ENCODE results near the gene ZBTB1.
"Not testable (repeated sequence)": the region's sequence is repeated elsewhere in the genome, so short reads cannot be mapped to it uniquely, and the experiment has no call there.

Gene ZBTB1

DNA sequence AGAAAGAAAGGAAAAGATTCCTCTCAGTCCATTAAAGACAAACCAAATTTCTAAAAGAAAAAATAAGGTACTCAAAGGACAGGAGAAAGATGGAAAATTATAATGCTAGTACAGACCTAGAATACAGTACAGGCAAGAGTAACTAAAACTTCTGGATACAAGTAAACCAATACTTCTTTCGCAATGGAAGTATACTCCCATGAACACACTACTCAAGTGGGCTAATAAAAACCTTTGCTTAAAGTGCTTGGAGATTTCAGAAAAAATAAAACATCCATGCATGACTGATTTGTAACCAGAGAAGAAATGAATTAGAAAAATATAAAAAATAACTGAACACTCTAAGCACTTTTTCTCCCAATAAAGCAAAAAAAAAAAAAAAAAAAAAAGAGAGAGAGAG, 4.5 kb upstream of the ZBTB1 start:
- no peak for DNase-seq

DNA sequence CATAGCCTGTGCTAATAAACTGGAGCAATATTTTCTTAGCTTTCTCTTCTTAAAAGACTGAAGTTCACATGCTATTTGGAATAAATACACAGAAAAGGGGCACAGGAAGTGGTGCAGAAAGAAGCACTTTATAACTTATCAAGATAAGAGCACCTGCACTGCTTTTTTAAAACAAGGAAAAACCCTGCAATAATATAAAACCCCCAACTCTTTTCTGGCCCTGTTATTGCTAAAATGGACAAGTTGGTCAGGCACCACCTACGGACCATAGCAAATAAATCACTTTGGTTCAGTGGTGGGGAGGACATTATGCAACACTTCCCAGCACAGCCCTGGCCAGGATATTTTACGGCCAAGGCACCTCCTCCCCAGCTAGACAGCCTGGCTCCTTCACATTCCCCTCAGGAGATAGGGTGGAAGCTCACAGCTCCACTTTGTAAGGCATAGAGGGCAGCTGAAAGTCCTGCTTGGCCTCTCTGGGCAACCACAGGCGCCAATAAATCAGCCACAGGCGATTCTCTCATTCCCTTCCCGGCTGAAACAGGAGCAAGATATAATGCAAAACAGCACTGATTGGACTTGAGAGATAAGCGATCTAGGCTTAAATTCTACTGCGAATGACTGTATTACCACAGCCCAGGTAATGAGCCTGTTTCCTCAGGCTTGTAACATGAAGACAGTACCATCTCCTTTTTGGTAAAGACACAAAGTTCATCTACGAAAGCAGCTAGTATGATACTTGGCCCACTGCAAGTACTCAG, 3.0 kb upstream of the ZBTB1 start:
- no peak for DNase-seq

DNA sequence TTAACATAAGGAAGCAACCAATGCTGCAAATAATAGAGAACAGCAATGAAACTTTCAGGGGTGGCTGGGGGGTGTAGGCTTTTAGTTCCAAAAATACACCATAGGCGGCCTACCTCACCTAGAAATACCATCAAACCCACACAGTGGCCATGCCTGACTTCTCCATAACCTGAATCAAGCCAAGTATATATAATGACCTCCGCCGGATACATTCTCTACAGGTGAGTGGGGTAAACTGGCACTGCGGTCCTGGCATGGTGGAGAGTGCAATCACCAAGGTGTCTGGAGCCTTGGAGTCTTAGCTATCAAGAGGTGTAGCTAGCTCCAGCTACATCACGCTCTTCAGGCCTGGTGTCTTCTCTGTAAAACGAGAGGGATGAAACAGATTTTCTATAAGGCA, 2.1 kb upstream of the ZBTB1 start:
- DNase-seq, result no peak

DNA sequence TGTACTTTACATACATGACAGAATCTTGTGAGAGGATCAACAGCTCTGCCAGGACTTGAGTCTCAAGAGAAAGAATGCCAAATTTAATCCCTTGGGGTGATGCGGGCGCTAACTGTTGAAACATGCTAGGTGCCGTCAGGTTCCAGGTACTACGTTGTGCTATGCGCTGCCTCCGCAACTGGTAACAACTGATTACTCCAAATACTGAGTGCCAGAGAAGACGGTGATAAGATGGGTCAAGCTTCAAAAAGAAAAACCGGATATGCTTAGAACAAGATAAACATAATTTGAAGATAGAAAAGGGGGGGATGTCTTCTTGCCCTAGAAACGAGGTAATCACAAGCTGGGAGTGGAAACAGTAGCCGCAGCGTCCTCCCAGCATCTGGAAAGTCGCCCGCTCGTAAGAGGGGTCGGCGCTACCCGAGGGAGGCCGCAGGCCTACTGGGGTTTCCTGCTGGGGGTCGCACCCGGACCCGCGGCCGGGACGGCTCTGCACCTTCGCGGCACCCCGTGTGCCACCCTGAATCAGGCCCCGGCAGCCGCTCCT, 1.6 kb upstream of the ZBTB1 start:
- no peak for DNase-seq

DNA sequence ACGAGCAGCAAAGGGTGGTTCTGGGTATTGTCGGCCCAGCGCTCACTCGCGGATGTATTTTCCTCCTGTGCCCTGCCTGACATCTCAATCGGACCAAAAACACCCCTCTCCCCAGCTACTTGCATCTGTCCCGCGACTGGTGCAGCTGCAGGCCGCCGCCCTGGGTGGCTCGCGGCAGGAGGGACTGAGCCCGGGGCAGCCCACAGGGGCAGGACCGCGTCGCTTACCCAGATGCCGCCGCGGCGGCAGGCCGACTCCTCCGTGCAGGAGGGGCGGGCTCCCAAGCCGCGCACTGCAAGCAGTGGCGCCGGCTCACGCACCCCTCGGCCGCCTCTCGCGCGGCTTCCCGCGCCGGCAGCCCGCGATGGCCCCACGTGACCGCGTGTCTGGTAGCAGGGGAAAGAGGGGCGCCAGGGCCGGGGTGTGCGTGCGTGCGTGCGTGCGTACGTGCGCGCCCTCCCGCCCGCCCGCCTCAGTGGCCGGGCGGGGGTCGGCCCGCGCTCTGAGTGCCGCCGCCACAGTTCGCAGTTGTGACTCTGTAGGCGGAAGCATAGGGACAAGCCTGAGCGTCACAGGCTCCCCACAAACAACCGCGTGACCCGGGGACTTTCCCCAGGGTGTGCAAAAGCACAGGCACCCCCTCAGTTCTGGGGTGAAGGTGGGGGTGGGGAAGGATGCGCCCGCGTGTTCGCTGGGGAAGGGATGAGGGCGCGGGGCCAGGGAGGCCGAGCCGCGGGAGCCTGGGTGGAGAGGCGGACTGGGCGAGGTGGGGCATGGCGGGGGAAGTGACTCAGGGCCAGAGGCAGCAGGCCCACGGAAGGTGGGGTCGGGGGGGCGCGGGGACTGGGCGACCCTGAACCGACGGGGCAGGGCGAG, 898 bp upstream of the ZBTB1 start, which contains the start of gene ZBTB25:
Gene ZBTB25 (minus strand): TSS at position 405 of the 876 bp plus-strand sequence. CDS start 13,305 bp downstream, outside the sequence.
- DNase-seq, result peak; percentile 88 to 90

DNA sequence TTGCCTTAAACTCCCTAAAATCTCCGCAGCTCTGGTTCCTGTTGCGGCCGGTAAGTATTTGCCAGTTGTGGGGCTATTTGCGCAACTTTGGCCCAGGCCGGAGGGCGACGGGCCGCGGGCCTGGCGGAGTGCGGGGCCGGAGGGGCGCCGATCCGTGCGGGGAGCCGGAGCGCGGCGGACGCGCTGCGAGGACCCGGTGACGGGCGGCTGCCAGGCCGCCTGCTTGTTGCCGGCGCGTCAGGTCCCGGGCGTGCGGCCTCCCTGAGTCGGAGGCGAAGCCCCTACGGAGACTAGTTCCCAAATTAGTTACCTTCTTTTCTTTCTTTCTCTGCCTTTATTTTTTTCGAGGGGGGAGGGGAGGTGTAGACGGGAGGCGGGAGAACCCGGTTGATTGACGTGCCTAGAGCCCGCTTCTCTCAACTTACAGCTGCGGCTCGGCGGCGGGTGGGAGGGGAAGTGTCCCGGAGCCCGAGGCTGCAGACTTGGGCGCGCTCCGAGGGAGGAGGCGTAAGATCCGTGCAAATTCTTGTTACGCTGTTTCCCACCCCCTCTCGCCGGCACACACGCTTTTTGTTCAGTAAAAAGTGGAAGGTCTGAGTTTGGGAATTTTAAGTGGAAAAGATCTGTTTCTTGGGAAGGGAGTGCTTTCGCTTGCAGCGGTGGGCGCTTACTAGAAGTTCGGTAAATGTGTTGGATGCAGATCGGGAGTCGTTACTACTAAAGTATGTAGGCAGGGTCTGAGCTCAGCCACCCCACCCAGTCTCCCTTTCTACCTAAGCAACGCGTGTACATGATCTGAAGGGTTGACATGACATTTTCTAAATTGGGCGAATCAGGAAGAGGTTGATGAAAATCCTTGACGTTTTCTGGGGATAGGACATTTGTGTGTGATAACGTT, 576 bp downstream of the ZBTB1 start:
- peak; percentile 79 to 84 for DNase-seq

DNA sequence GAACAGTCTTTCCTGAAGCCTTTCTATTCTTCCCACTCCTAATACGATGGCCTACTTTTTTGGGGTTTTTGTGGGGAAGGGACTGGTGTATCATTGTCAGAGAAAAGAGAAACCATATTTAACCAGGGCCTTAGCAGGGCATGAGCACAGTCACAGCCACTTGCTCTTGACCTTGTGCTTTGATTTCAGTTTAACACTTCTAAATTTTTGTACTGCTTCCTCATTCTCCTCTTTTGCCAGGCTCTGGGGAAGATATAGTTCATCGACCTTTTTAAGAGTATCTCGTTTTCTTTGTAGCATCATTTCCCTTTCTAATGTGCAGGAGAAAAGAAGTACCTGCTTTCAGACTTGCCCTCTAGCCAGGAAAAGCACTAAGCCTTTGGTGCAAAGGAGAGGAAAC, 2.2 kb downstream of the ZBTB1 start:
- DNase-seq, result peak in 1 of 2 donors; percentile 45

DNA sequence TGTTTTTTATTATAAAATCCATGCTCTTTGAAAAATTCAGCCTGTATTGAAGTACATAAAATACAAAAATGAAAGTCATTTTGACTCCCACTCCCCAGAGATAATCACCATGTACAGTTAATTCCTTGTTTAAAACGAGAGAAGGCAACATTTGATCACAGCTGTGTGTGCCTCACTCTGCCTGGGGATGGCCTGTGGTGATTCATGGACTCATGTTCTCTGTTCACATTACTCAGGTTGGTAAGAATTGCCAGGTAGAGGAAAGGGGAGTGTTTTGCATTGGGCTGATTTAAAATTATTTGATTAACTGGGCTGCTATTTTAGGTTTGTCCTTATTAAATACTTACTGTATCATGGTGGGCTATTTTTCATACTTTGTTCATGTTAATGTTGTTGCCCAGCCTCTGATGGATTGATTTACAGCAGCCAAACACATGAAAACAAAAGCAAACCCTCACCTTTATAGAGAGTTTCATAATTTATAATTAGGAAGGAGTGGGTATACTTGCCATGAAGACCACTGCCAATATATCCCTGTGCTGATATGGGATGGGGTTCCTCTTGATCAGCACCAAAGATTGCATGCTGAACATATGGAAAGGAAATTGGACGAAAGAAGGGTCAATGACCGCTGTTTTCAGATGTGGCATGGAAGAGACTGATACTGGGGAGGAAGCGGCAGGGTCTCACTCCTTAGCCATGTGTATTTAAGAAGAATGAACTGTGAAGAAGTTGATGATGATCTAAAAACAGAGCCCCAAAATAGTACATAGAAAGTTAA, 3.0 kb downstream of the ZBTB1 start:
- DNase-seq, result no peak

DNA sequence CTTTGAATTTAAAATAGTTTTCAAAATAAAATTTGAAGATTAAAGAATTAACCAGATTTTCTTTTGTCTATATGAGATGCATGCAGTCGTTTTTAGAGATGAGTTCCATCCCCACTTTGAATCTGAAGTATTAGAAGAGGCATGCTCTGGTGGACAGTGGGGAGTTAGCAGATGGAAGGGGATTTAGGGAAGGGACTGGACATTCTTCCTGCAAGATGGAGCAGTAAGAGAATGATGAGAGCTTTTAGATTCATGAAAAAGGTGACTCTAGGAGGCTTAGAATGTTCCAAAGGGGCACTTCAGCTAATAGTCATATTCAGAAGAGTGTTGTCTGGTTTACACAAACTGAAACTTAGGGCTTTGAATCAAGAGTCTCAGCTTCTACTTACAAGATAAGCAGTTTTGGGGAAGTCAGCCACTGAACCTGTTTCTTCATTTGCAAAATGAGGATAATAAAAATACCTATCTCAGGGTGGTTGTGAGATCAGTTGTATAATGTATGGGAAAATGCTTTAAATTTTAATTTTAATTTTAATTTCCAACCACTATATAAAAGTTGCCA, 3.7 kb downstream of the ZBTB1 start:
- DNase-seq, result no peak

DNA sequence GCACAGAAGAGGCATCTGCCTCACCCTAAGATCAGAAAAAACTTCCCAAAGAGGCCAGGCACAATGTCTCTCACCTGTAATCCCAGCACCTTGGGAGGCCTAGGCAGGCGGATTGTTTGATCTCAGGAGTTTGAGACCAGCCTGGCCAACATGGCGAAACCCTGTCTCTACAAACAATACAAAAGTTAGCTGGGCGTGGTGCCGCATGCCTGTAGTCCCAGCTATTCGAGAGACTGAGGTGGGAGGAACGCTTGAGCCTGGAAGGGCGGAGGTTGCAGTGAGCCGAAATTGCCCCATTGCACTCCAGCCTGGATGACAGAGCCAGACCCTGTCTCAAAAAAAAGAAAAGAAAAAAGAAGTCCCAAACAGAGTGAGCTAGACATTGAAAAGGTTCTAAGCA, 4.5 kb downstream of the ZBTB1 start:
- DNase-seq, result no peak

DNA sequence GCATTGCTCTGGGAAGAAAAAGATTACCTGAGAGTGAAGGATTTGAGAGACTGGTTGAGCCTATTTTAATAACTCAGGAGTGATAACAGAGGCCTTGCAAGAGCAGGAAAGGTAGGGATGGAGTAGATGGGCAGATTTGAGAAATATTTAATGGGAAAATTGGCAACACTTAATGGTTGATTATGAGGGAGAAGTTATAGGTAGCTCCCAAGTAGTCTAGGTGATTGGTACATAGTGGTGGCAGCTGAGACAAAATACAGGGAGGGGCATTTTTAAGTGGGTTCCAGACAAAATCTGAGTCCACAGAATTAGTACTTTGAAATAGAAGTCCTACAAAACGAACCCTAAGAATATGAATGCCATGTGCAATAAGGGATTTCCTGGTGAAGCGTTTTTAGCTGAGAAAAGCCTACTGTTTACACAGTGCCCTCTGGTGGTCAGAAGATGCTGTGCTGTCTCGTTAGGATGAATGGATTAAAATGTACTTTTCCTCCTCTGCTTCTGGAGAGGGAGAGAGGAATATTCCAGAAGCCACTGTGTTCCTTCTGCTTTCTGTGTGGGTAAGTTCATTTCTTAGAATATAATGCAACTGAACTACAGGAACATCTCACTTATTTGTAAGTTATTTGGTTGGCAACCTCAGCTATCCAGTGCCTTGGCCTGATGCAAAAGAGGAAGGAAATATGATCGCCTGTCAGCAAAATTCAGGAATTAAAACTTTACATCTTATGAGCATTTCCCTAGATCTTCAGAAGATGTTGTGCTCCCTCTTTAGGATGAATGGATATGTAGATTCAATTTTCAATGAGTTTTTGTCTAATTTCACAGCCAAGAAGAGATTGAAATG, 6.5 kb downstream of the ZBTB1 start:
- peak in 1 of 2 donors; percentile 66 for DNase-seq

DNA sequence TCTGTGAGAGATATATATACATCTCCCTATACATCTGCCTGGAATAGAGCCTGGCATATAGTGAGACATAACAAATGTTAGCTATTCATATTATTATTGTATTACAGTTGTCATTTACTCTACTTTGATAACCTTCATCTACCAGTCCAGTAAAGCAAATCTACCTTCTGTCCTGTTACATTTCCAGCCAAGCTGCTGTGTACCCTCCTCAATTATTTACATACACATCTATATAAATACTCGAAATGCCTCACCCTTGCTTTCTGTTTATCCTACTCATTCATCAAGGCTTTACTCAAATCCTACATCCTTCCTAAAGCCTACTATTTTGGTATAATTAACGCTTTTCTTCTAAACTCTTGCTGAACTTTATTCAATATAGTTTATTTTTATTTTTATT, 8.7 kb downstream of the ZBTB1 start:
- no peak for DNase-seq

DNA sequence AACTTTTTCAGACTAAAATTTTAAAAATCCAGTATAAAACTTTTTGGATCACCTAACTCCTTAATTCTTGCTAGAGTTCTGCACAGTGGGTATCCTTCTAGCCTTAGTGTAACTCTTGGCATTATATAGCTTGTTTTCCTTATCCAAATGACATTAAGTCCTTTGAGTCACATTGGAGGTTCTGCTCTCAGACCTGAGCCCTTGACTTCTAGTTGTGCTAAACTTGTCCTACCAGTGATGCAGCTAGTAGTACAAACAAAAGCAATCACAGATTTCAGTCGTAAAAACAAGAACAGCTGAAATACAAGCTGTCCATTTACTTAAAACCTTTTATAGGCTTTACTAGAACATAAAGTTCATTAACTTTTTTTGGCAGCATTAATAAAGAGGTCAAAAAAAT, 10.5 kb downstream of the ZBTB1 start:
- DNase-seq, result no peak

DNA sequence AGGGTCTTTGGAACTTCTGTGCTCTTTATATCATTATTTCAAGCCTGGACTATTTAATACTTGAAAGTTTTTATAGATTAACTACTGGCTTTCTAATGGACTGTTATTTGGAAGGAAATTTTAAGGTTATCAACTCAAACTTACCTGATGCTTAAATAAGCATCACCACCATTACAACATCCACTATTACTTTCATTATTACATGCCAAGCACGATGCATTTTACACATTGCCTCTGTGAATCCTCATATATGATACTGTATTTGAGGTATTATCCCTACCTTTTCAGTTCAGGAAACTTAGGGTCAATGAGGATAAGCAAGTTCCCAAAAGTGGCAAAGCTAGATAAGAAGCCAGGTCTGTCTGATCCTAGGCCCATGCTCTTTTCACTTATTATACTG, 12.4 kb downstream of the ZBTB1 start:
- no peak for DNase-seq

DNA sequence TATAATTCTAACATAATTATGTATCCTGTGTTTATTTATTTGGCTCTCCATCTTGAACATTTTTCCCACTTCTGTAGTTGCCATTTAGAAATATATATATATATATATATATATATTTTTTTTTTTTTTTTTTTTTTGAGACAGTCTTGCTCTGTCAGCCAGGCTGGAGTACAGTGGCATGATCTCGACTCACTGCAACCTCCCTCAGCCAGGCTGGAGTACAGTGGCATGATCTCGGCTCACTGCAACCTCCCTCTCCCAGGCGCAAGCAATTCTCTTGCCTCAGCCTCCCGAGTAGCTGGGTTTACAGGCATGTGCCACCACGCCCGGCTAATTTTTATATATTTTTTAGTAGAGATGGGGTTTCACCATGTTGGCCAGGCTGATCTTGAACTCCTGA, 13.1 kb downstream of the ZBTB1 start:
- not testable (repeated sequence) for DNase-seq

DNA sequence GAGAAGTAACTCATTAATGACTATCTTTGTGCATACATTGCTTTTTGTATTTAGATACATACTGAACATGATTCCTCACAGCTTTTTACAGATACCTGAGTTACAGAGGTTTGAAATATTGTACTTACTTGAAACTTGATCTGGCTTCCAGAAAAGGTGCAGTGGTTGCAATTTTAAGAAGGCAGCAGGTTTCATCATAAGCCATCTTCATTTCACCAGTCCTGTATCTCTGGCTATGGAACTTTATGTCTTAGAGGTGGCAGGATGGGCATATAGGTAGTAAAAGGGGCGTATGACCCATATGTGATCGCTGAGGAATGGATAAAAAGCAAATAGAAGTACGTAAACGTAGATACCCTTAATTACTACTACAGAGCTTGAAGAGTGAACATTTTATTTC, 13.7 kb downstream of the ZBTB1 start:
- no peak for DNase-seq

DNA sequence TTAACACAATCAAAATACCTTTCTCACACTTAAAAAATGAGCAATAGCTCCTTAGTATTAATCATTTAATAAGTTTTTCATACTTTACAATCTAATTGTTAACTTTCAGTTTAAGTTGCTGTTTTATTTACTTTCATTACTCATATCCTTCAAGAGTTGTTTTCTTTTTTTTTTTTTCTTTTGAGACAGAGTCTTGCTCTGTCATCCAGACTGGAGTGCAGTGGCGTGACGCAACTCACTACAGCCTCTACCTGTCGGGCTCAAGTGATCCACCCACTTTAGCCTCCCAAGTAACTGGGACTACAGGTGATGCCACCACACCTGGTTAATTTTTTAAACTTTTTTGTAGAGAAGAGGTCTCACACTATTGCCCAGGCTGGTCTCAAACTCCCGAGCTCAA, 16.1 kb downstream of the ZBTB1 start:
- DNase-seq, result no peak

DNA sequence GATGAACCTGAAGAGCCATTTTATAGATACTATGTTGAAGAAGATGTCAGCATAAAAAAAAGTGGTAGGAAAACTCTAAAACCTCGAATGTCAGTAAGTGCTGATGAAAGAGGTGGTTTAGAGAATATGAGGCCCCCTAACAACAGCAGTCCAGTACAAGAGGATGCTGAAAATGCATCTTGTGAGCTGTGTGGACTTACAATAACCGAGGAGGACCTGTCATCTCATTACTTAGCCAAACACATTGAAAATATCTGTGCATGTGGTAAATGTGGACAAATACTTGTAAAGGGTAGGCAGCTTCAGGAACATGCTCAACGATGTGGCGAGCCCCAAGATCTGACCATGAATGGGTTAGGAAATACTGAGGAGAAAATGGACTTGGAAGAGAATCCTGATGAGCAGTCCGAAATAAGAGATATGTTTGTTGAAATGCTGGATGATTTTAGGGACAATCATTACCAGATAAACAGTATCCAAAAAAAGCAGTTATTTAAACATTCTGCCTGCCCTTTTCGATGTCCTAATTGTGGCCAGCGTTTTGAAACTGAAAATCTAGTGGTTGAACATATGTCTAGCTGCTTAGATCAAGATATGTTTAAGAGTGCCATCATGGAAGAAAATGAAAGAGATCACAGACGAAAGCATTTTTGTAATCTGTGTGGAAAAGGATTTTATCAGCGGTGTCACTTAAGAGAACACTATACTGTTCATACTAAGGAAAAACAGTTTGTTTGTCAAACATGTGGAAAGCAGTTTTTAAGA, 18.2 kb downstream of the ZBTB1 start:
- DNase-seq, result no peak

DNA sequence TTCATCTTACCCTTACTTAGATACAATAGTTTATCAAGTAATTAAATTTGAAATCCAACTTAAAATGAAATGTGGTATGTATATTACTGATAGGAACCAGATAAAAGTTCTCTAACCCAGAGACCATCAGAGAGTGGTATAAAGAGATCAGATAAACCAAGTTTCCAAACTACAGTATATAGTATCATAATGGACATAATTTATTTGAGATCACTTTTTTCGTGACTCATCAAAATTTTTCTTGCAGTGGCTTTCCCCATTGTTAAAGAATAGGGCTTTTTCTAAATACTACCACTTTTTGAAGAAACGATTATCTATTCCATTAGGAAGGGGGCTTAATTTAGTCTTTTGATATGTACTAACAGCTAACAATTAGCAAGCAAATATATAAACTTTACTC, 20.8 kb downstream of the ZBTB1 start:
- DNase-seq, result no peak

DNA sequence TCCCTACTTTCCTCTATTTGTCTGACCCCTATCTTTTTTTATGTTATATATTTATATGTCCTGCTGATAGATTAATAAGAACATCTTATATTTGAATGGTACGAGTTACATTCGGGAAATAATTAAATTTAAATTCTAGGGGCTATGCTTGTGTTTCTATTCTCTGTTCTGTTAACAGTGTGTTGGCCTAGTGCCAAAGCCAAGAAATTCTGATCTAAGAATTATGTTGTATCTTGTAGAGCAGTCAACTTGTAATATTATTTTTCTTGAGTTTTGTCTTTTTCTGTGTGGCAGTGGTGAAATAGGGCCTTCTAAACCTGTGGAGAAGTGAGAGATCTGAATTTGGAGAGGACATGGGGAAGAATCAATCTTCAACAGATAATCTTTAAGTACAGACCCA, 27.0 kb downstream of the ZBTB1 start:
- no peak for DNase-seq
